ENCODE measurements around the gene VPS9D1.
A peak's percentile ranks its signal among the peaks of the same experiment; 100 is the strongest.

The VPS9D1 gene

DNA sequence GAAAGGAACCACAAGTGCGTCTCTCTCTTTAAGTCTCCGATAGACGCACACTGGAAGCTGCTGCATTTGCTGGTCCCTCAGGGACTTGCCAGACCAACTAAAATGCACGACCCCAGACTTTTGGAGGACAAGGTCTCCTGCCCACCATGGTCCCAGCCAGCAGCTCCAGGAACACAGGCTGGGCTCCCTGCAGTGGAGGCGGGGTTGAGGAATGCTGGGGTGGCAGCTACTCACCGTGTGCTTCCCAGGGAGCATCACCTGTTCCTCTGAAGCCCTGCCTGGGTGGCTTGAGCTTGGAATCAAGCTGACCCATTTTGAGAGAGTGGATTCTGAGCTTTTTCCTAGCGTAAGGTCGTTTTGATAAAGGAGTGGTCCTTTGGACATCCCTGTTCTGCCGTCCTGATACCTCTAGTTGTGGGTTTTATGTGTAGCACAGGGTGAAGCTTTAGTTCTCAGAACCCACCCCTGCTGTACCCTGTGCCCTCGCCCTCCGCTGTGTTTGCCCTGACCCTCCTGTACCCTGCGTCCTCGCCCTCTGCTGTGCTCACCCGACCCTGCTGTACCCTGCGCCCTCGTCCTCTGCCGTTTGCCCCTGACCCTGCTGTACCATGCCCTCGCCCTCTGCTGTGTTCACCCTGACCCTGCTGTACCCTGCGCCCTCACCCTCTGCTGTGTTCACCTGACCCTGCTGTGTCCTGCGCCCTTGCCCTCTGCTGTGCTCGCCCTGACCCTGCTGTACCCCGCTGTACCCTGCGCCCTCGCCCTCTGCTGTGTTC, 11.6 kb upstream of the VPS9D1 start:
- DNase-seq = no peak

DNA sequence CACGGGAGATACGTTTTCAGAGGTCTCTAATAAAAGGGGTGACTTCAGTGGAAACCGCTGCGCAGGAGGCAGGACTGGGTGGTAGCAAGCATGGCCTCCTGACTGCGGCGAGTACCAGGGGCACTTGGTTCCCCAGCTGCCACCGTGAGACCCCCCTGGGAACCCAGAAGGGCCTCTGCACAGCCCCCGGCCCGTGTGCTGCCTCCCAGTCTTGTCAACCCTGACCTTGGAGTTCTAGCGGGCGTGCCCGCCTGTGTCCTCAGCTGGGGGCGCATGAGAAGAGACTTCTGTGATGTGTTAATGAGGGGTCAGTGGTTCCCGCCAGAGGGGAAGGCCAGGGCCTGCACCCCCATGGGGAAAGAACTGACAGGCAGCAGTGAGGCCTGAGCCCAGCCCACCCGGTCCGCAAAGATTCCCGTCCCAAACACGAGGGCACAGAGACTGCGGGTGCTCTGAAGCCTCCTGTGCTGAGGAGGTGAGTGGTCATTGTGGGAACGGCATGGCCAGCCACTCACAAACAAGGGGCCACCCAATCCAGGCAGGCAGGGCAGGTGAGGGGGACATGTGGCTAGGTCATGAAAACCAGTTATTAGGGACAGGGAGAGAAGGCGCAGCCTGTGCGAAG, 10.0 kb upstream of the VPS9D1 start:
- DNase-seq = no peak

DNA sequence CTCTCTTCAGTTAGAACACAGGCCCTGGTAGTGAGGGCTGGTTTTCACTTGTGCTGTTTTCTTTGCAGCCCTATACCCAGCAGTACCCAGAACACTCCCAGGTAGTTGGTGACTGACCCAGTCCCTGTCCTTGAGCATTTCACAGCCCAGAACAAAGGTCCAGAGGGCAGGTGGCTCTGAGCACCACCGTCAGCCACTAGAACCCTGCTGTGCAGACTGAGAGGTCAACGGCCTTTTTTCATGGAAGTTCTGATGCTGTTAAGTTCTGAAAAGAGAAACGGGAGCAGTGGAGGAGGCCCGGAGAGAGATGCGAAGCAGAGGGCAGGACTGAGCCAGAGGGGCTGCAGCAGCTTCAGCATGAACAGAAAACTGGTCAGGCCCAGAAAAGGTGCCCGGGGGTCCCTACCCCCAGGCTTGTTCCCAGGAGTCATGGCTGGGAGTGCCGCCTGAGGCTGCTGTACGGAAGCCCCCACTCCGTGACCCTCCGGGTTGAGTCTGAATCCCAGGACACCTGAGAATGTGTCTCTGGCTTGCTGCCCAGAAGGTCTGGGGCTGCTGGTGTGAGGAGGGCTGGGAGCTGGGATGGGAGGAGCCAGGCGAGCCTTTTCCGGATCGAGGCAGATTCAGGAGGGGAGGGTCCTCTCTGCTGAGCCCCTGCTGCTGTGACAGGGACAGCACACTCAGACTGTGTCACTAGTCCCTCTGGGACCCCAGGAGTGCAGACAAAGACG, 9.3 kb upstream of the VPS9D1 start:
- DNase-seq = no peak

GRCh38 chr16:89729293-89729692, 8.6 kb upstream of the VPS9D1 start:
- no peak for DNase-seq

DNA sequence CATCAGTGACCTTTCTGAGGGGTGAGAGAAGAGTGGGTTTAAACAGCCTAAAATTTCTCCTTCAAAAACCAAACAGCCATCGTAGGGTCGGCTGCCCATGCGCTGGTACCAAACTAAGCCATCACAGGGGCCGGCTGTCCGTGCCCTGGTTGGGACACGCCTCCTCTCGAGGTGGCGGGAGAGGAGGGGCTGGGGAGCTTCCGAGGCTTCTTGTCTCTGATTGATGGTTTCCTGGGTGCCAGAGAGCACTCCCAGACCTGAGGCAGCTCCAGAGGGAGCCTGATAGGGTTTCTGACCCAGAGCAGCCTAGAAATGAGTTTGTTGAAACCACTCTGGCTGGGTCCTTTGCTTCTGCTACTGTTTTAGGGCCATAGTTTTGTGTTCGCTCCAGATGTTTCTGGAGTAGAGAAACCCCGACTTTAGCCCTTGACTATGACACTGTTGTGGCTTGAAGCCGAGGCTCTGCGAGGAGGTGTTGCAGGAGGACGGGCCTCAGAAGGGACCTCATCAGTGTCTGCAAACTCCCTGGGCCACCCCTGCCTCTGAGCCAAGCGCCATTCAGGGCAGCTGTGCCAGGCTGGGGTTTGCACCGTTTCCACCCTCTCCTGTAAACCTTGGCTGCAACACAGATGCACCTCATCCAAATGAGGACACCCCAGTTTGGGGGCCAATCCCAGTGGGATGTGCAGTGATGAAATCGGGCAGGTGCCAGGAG, 6.9 kb upstream of the VPS9D1 start:
- no peak for DNase-seq

DNA sequence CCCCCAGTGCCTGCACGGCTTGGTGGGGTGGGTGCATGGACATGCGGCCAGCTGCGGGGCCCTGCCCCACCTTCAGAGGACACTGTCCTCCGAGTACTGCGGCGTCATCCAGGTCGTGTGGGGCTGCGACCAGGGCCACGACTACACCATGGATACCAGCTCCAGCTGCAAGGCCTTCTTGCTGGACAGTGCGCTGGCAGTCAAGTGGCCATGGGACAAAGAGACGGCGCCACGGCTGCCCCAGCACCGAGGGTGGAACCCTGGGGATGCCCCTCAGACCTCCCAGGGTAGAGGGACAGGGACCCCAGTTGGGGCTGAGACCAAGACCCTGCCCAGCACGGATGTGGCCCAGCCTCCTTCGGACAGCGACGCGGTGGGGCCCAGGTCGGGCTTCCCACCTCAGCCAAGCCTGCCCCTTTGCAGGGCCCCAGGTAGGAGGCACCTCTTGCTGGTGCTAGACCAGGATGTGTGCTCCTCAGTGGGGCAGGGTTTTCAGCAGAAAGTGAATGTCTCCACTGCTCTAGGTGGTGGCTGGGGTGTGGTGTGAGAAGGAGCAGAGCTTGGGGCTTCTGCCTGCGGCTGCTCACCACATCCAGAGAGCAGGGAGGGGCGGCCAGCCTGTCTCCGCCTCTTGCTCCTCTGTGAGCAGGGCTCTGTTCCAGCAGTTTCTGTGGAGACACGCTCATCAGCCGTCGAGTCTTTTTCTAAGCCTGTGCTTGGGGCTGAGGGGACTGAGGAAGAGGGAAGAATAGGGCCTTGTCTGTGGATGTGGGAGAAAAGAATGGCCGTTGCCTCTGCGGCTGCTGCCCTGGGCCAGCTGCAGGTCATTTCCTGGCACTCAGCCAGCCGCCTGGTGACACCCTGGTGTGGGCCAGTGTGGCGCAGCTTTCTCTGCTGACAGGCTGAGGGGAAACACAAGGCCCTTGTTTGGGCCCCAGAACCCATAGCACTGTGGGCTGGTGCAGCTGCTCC, 2.9 kb upstream of the VPS9D1 start:
- peak; percentile 78 for DNase-seq

DNA sequence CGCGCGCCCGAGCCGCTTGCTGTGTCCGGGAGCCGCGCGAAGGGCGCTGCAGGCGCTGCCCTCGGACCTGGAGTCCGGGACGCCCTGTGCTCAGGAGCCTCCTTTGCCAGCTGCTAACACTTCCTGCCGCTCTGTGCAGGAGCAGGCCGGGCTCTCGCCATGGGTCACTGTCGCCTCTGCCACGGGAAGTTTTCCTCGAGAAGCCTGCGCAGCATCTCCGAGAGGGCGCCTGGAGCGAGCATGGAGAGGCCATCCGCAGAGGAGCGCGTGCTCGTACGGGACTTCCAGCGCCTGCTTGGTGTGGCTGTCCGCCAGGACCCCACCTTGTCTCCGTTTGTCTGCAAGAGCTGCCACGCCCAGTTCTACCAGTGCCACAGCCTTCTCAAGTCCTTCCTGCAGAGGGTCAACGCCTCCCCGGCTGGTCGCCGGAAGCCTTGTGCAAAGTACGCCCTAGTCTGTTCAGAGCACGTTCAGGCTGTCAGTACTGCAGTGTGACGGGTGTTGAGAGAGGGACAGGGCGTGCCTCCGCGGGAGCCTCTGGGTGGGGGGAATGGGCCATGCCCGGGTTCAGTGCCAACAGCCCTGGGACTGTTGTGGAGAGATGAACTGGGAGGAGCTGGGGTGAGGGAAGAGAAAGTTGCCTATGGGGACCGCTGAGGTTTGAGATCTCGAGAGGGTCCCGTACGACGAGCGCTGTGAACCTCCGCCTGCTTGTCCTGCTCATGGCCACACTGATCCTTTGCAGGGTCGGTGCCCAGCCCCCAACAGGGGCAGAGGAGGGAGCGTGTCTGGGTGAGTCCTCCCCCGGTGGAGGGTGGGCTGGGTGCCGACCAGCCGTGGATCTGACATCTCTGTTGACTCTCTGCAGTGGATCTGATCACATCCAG, 1.9 kb upstream of the VPS9D1 start:
- DNase-seq = peak; percentile 79

DNA sequence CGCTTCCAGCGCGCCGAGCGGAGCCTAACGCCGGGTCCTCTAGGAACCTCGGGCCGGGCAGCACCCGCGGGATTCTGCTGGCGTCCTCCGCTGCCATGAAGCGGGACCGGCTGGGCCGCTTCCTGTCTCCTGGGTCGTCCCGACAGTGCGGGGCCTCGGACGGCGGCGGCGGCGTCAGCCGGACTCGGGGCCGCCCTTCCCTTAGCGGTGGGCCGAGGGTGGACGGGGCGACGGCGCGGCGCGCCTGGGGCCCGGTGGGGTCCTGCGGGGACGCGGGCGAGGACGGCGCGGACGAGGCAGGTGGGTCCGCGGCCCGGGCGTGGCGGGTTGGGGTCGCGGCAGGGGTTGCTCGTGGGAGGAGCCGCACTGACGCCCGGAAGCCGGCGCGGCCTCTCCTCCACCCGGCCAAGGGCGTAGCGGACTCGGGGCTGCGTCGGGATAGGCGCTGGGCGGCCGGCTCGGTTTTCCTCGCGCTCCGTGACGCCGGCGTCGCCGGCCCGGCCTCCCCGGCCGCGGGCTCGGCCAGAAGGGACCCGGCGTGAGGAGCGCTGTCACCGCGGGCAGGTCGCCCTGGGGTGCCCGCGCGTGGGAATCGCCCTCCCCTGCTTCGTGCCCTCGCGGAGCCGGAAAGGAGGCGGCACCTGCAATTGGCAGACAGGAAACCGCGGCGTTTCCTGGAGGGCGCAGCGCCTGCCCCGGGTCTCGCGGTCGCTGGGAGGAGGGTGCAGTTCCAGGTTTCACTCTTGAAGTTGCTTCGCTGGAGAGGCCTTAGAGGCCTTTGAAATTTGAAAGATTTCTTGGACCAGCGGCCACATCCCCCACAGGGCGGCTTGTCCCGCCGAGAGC, 1.1 kb upstream of the VPS9D1 start:
- DNase-seq = peak; percentile 91

- DNase-seq = no peak
Measured at GRCh38 chr16:89720551-89720812, 216 bp downstream of the VPS9D1 start.

GRCh38 chr16:89717688-89718505, 2.8 kb downstream of the VPS9D1 start:
- no peak for DNase-seq

DNA sequence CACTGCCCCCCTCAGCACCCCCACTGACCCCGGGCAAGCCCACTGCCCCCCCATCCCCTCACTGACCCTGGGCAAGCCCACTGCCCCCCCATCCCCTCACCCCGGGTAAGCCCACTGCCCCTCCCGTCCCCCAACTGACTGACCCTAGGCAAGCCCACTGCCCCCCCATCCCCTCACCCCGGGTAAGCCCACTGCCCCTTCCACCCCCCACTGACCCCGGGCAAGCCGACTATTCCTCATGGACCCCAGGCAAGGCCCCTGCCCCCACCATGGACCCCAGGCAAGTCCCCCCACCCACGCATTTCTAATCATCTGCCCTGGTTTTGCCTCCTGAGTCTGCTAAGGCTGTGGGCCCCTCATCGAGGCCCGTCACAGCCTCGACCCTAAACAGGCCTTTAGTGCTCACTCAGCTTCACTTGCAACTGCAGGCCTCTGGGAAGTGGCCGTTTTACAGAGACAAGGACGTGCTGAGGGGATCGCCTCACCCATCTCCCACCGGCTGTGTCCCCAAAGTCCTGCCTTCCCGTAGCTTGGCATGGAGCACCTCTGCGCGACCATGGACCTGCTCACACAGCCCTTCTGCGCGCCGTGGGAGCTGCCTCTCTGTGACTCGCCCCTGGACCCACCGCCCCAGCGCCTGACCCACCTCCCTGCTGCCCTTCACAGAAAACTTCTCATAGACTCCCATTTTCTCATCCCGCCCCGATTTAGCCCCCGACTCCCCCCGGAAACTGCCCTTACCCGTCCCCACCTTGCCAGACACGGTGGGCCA, 3.6 kb downstream of the VPS9D1 start:
- no peak for DNase-seq

DNA sequence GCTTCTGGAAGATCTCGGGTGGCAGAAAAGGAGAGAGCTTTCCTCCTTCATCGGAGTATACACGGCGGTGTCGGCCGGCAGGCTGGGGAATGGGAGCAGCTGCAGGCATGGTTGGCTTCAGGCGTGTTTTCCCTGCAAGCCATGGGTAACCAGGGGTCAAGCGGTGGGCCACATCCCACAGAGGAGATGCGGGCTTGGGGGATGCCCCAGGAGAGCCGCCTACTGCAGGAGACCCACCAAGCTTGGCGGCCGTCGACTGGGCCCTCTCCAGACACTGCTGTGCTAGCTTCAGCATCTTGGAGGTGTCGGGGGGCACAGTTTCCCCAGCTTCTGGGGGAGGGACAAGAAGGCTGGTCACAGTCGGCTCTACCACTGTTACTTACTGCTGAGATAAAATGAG, 4.2 kb downstream of the VPS9D1 start:
- no peak for DNase-seq

- DNase-seq = no peak
Measured at GRCh38 chr16:89712274-89712781, 8.4 kb downstream of the VPS9D1 start.

DNA sequence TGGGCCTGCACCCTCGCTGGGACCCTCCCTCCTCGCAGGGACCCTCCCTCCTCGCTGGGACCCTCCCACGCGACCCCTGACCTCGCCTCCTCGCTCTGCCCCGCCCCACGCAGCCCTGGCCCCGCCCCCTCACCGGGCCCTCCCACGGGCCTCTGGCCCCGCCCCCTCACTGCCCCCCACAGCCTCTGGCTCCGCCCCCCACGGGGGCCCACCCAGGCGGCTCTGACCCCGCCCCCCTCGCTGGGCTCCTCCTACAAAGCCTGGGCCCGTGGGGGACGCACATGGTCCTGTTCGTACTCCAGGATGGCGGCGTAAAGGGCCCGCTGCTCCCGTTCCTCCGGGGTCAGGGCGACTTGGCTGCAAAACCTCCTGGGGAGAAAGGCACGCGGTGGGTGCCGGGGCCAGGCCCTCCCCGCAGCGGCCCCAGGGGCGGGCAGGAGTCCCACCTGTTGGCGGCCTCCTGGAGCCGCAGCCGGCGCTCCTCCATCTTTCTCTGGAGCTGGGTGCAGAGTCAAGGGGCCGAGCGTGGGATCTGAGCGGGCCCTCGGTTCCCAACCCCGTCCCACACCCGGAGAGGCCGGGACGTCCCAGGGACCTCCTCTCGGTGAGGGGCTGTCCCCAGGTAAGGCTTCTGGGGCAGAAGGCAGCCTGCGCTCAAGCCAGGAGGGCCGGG, 9.0 kb downstream of the VPS9D1 start:
- peak; percentile 73 for DNase-seq

- no peak for DNase-seq
Measured at GRCh38 chr16:89710709-89711564, 9.8 kb downstream of the VPS9D1 start.

GRCh38 chr16:89709716-89710432, 10.8 kb downstream of the VPS9D1 start:
- no peak for DNase-seq
